Measurements from ENCODE around the gene LRRC7.
"Not testable (repeated sequence)": the region's sequence is repeated elsewhere in the genome, so short reads cannot be mapped to it uniquely, and the experiment has no call there.

LRRC7 gene

DNA sequence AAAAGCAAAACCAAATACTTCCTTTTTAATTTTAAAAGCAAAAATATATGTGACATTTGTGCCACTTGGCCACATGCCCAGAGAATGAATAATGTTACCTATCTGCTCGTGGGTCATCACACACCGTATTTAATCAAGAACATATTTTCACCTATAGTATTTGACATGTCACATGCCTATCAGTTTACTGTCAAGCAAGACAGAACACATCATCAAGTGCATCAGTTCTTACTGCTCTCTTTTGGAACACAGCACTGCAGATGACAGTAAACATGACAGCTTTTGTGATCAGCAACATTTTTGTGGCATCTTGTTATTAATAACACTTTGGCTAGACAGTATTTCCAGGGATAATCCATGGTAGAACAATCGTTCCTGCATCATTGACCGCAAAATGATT is 134.4 kb downstream of the LRRC7 start:
- DNase-seq: no peak

DNA sequence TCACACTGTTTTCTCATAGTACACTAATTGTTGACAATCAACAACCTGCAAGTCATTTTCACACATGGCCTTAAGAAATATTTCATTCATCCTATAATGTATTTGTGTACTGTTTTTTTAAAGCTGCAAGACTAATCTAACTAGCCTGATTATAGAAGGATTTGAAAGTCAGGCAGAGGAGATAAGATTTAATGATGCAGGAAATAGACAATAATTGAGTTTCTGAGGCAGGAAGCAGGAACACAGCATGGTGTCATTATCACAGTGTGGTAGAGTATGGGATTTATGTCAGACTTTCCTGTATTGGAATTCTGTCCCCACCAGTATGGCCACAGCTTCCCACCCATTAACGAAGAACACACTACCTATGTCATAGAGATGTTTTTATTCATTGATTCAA is 138.8 kb downstream of the LRRC7 start:
- DNase-seq: no peak

DNA sequence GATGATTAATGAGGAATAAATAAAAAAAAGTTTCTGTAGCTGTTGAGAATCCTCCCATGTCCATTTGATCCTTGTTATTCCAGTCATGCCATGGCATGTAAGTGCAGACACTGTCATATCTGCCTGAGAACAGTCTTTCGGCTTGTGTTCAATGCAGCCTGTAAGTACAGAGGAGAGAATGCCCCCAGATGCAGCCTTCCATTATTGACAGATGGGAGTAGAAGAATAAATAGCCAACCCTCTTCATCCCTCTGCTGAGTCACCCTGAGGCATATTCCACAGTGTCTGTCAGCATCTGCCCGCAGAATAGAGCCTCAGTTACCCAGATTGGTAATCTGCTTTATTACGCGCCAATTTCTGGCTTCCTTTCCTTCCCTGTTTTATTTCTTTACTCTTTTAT is 139.4 kb downstream of the LRRC7 start:
- no peak for DNase-seq

GRCh38 chr1:69710484-69711189 is 142.9 kb downstream of the LRRC7 start:
- no peak for DNase-seq

DNA sequence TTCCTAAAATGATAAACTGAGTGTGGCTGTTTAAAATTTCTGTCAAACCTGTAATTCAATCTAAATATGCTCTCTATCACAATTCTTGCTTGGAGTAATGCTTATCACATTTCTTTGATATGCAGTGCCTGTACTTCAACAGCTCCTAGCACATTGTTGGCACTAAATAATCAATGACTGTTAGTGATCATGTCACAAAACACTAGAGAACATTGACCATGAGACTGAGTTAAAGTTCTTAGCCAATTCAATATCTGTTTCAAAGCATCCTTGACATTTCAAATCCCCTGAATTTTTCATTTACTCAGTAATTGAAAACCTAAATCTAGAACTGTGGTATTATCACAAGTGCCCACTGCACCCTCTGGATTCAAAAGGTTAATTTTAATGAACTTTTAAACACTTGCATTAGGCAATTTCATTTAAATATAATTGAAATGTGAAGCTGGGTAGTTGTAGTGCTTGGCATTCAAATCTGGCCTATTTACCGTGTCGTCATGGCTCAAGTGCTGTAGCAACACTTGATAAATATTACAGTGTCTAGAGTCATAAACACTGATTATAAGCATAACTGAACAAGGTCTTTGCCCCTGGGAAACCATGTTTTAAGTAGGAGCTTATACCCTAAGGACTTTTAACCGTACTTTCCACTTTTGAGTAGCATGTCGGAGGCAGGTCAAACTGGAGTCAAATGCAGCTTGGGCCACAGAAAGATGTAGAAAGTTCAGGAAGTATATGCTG is 143.6 kb downstream of the LRRC7 start:
- DNase-seq: no peak

- DNase-seq: not testable (repeated sequence)
Observed at GRCh38 chr1:69717834-69718233, 150.1 kb downstream of the LRRC7 start.

DNA sequence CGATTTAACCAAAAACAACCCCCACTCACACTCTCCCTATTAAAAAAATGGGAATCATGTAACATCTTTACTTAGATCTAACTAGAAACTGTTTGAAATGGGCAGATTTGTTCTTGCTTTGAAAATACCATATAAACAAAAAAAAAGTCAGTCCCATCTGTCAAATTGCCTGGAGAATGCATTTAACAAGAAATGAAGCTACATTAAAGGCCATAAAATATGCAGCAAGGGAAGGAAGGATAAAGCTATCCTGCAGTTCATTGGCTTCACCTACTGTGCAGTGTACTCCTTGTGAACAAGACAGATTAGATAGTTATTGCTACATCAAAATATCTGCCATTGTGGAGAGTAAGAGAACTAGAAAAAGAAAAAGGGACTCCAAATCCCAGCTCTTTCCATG is 160.5 kb downstream of the LRRC7 start:
- DNase-seq: no peak

GRCh38 chr1:69733061-69733460 is 165.3 kb downstream of the LRRC7 start:
- DNase-seq: no peak

GRCh38 chr1:69737527-69738185 is 169.9 kb downstream of the LRRC7 start:
- no peak for DNase-seq

GRCh38 chr1:69738458-69739250 is 170.9 kb downstream of the LRRC7 start:
- DNase-seq: no peak

GRCh38 chr1:69739251-69739605 is 171.5 kb downstream of the LRRC7 start:
- no peak for DNase-seq

- no peak for DNase-seq
Observed at GRCh38 chr1:69743146-69743545, 175.4 kb downstream of the LRRC7 start.

- no peak for DNase-seq
Observed at GRCh38 chr1:69744381-69744780, 176.7 kb downstream of the LRRC7 start.

DNA sequence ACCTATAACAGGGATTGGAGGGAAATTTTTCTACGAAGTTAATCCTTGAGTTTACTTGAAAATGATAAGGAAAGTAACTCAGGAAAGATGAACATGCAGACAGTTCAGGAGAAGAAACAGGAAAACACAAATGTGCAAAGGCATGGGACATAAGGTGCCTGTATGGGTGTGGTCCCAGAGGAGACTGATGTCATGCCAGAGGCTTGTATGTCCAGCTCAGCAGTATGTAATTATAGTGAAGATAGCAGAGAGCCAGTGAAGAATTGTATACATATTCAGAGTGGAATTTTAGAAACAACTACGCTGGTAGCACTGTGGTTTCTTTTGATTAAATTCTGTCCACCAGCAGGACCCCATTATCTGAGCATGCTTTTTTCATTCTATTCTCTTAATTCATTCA is 179.5 kb downstream of the LRRC7 start:
- no peak for DNase-seq

DNA sequence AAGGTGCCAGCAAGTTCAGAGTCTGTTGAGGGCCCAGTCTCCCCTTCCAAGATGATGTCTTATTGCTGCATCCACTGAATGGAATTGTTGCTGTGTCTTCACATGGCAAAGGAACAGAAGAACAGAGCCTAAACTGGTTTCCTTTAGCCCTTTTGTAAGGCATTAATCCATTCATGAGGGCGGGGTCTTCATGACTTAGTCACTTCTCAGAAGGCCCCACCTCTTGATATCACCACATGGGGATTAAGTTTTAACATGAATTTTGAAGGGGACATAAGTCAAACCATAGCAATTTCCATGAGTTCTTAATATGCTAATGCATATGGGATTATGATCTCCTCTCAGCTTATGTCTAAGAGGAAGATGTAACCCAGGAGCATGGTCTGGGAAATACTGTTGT is 182.9 kb downstream of the LRRC7 start:
- no peak for DNase-seq

- DNase-seq: no peak
Observed at GRCh38 chr1:69752831-69753230, 185.1 kb downstream of the LRRC7 start.

DNA sequence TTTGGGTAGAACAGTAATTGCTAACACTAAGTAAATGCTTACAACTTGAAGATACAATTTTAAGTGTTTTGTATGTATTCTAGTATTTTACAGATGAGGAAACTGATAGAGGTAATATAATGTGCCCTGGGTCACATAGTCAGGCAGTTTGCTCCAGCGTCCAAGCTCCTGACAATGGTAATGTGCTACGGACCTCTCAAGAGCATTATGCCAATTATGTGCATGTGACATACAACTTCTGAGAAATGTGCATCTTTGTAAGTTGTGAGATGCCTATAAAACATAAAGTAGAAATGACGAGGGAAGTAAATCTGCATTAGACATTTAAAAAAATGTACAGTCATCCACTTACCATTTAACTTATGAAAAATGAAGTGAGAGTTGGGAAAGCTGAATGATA is 186.8 kb downstream of the LRRC7 start:
- no peak for DNase-seq

DNA sequence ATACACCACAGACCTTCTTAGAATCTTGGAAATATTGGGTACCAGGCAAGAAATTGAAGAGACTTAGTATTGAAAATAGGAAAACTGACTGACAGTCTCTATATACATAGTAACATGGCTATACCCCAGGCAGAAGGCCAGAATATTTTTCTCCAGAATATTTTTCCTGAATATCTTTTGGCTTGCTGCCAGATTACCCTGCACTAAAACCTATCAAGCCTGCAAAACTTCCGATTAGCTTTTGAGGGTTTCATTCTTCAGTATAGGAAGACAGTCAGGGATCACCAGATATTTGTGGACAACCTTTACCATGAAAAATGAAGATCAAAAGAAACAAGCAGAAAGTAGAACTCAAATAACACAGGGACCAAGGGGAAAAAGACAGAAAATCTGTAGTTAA is 187.9 kb downstream of the LRRC7 start:
- no peak for DNase-seq

- no peak for DNase-seq
Observed at GRCh38 chr1:69765951-69766350, 198.2 kb downstream of the LRRC7 start.

DNA sequence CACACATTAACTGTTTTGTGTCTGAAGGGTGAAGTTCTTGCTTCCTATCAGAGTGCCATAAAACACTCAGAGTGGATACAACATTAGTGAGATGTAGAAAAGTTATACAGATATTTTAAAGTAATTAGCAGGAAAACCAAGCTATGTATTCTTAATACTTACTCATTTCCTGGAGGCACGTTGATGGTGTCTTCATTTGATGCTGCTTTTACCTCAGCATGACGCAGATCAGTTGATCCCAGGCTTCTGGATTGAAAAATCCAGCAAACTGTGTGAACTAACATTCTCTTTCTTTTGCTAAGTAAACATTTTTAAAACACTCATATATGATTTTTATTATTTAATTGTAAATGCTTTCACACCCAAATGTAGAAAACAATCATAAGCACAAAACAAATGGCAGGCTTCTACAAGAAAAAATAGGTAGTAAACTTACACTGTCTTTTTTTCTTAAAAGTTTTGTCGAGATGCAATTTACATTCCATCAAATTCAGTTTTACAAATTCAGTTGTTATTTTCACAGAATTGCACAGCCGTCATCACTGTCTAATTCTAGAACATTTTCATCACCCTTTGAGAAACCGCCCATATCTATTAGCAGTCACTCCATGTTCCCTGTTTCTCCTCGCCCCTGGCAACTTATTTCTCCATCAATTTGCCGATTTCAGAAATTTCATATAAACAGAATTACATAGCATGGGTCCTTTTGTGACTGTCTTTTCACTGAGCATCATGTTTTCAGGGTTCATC is 198.9 kb downstream of the LRRC7 start:
- DNase-seq: no peak

DNA sequence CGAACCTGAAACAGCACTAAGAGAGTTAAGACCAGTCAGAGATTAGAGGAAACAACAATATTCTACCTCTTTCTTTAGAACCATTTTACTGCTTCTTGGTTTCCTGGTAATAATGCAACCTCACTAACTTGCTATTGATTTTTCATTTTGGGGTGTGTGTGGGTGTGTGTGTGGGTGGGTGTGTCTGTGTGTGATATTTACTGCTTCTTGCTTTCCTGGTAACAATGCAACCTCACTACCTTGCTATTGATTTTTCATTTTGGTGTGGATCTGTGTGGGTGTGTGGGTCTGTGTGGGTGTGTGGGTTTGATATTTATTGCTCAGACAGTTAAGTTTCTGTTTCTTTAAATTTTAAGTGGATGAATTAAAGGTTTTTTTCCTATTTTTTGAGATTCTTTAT is 208.8 kb downstream of the LRRC7 start:
- DNase-seq: no peak

GRCh38 chr1:69777423-69777822 is 209.7 kb downstream of the LRRC7 start:
- no peak for DNase-seq

DNA sequence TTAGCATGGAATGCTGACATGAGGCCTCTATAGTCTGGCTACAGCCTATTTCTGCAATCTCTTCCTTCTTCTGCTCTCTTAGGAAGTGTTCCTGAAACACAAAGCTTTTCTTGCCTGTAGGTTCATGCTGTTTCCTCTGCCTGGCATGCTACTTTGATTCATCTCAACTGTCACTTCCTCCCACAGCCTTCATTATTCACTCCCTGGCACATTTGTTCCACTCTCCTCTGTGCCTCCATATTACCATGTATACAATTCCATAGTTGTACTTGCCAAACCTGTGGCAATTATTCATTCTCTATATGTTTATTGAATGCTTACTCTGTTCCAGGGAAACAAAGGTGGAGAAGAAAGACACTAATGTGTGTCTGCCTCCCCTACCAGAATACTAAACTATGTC is 210.2 kb downstream of the LRRC7 start:
- DNase-seq: no peak

Measured in stimulated activated CD4-positive, alpha-beta T cell treated with anti-CD3 and anti-CD28 coated beads, Interleukin-12 subunit alpha, Interleukin-12 subunit beta, amount 100 ng/mL, for 4 hours (primary cell).